ENCODE measurements around the gene FBXL19.

The FBXL19 gene

GRCh38 chr16:30997725-30998711 is 74.6 kb downstream of the FBXL19 start:
- TF ChIP-seq CTCF (IDR thresholded peaks at IDR 0.05), result no peak
- Mint-ChIP-seq H3K4me3 (peak overlapping the region; percentile 68), H3K9me3 (no peaks in the 10 kb centered on the region), H3K36me3 (ENCODE audit: low read depth) (no peaks in the 10 kb centered on the region), H3K27me3 (ENCODE audit: low read depth, poor library complexity) (peaks cover 47% of the 10 kb centered on the region), H3K27ac (no peak overlapping the region), H3K4me1 (peaks cover 38% of the 10 kb centered on the region)
- DNase-seq, result no peak
